H9 (cell line): Measurements from ENCODE around the gene ADAMTS3. TPM values are rescaled to one million over a fixed set of nuclear protein-coding genes. Genes with fewer than 3 reads are reported as not detected.

Source experiments
- DNase-seq: peaks from one replicate; pipeline ENCODE4 v3.0.0-alpha.2; 2017
- H2AFZ ChIP-seq: one replicate; pipeline ENCODE4 v1.6.1; 2013; ENCODE audit warnings: mild to moderate bottlenecking, low read length, control low read depth, moderate library complexity
- H2AK5ac ChIP-seq: 2 replicates; pipeline ENCODE4 v1.6.1; 2013; ENCODE audit warnings: low read length, control low read depth, mixed read lengths; ENCODE audit not compliant: insufficient read length
- H2BK120ac ChIP-seq: one replicate; pipeline ENCODE4 v1.6.1; 2013; ENCODE audit warnings: low read depth, mild to moderate bottlenecking, low read length, control low read depth, inconsistent platforms; ENCODE audit not compliant: poor library complexity, severe bottlenecking
- H2BK12ac ChIP-seq: 2 replicates; pipeline ENCODE4 v1.6.1; 2013; ENCODE audit warnings: low read length, control low read depth, mixed read lengths, low read depth; ENCODE audit not compliant: insufficient read length
- H2BK15ac ChIP-seq: 2 replicates; pipeline ENCODE4 v1.6.1; 2013; ENCODE audit warnings: low read depth, low read length, control low read depth
- H2BK20ac ChIP-seq: one replicate; pipeline ENCODE4 v1.6.1; 2013; ENCODE audit warnings: low read depth, mild to moderate bottlenecking, low read length, control low read depth, inconsistent platforms; ENCODE audit not compliant: poor library complexity, severe bottlenecking
- H2BK5ac ChIP-seq: 2 replicates; pipeline ENCODE4 v1.6.1; 2013; ENCODE audit warnings: low read length, control low read depth, mixed read lengths; ENCODE audit not compliant: insufficient read length
- H3K14ac ChIP-seq: 2 replicates; pipeline ENCODE4 v1.6.1; 2013; ENCODE audit warnings: low read length, control low read depth; ENCODE audit not compliant: insufficient read depth
- H3K18ac ChIP-seq: 2 replicates; pipeline ENCODE4 v1.6.1; 2013; ENCODE audit warnings: low read depth, mild to moderate bottlenecking, mixed read lengths, low read length, control low read depth; ENCODE audit not compliant: insufficient read length
- H3K23ac ChIP-seq: 2 replicates; pipeline ENCODE4 v1.6.1; 2013; ENCODE audit warnings: low read length, control low read depth, mixed read lengths, low read depth; ENCODE audit not compliant: insufficient read length
- H3K23me2 ChIP-seq: 2 replicates; pipeline ENCODE4 v1.6.1; 2013; ENCODE audit warnings: low read depth, mild to moderate bottlenecking, mixed read lengths, low read length, control low read depth; ENCODE audit not compliant: insufficient read length, poor library complexity, severe bottlenecking
- H3K27ac ChIP-seq: 2 replicates; pipeline ENCODE4 v1.5.1; 2013; ENCODE audit warnings: low read length, control low read depth, mixed read lengths, low read depth; ENCODE audit not compliant: insufficient read length
- H3K27me3 ChIP-seq: 2 replicates; pipeline ENCODE4 v1.6.1; 2013; ENCODE audit warnings: low read length, control low read depth, inconsistent platforms; ENCODE audit not compliant: insufficient read depth
- H3K4ac ChIP-seq: 2 replicates; pipeline ENCODE4 v1.6.1; 2013; ENCODE audit warnings: low read depth, mild to moderate bottlenecking, control low read depth, inconsistent platforms, low read length, moderate library complexity
- H3K4me1 ChIP-seq: 2 replicates; pipeline ENCODE4 v1.6.1; 2013; ENCODE audit warnings: low read length, control low read depth, inconsistent platforms; ENCODE audit not compliant: insufficient read depth
- H3K4me2 ChIP-seq: 2 replicates; pipeline ENCODE4 v1.6.1; 2013; ENCODE audit warnings: low read length, control low read depth, mixed read lengths; ENCODE audit not compliant: insufficient read length, insufficient read depth
- H3K56ac ChIP-seq: 2 replicates; pipeline ENCODE4 v1.6.1; 2013; ENCODE audit warnings: low read depth, mild to moderate bottlenecking, mixed read lengths, low read length, control low read depth; ENCODE audit not compliant: insufficient read length
- H3K79me1 ChIP-seq: 2 replicates; pipeline ENCODE4 v1.6.1; 2013; ENCODE audit warnings: low read depth, mild to moderate bottlenecking, moderate library complexity, low read length, control low read depth, inconsistent platforms; ENCODE audit not compliant: insufficient read depth, poor library complexity, severe bottlenecking
- H3K79me2 ChIP-seq: 2 replicates; pipeline ENCODE4 v1.6.1; 2013; ENCODE audit warnings: low read length, control low read depth, inconsistent platforms; ENCODE audit not compliant: insufficient read depth
- H3K9ac ChIP-seq: 2 replicates; pipeline ENCODE4 v1.6.1; 2013; ENCODE audit warnings: low read length, control low read depth, mixed read lengths; ENCODE audit not compliant: insufficient read length; ENCODE audit errors: extremely low read depth
- H3K9me3 ChIP-seq: one replicate; pipeline ENCODE4 v1.6.1; 2013; ENCODE audit warnings: low read depth, low read length, inconsistent platforms; ENCODE audit not compliant: control insufficient read depth
- H3T11ph ChIP-seq: one replicate; pipeline ENCODE4 v1.6.1; 2013; ENCODE audit warnings: mild to moderate bottlenecking, low read length, control low read depth, inconsistent platforms
- H4K20me1 ChIP-seq: one replicate; pipeline ENCODE4 v1.6.1; 2013; ENCODE audit not compliant: control insufficient read depth, insufficient read length, insufficient read depth
- H4K5ac ChIP-seq: 2 replicates; pipeline ENCODE4 v1.6.1; 2013; ENCODE audit warnings: low read depth, mild to moderate bottlenecking, mixed read lengths, low read length, control low read depth; ENCODE audit not compliant: insufficient read length
- H4K8ac ChIP-seq: replicated peaks from 2 replicates; pipeline ENCODE4 v1.6.1; 2013; ENCODE audit warnings: low read length, control low read depth, mixed read lengths, low read depth; ENCODE audit not compliant: insufficient read length
- H4K91ac ChIP-seq: 2 replicates; pipeline ENCODE4 v1.6.1; 2013; ENCODE audit warnings: low read depth, mild to moderate bottlenecking, moderate library complexity, mixed read lengths, low read length, control low read depth; ENCODE audit not compliant: insufficient read length
- H3K27ac Mint-ChIP-seq, 3 experiments: 2 replicates in 2 of 3; 3 replicates in 1 of 3; pipeline ENCODE4 v1.8.0; 2020 to 2021; ENCODE audit warnings: mixed read lengths in 3 of 3, mild to moderate bottlenecking in 1 of 3, moderate library complexity in 1 of 3
- H3K27me3 Mint-ChIP-seq: 2 replicates; pipeline ENCODE4 v1.8.0; 2021; ENCODE audit warnings: low read depth, mild to moderate bottlenecking, moderate library complexity, mixed read lengths
- H3K36me3 Mint-ChIP-seq, 3 experiments: 2 replicates in 2 of 3; 3 replicates in 1 of 3; pipeline ENCODE4 v1.8.0; 2020 to 2021; ENCODE audit warnings: low read depth in 3 of 3, mixed read lengths in 3 of 3; ENCODE audit not compliant: insufficient read depth in 1 of 3
- H3K4me1 Mint-ChIP-seq, 2 experiments: 2 replicates each; pipeline ENCODE4 v1.8.0; 2020; ENCODE audit warnings: mixed read lengths in 2 of 2
- H3K4me3 Mint-ChIP-seq, 2 experiments: 2 replicates in 1 of 2; 3 replicates in 1 of 2; pipeline ENCODE4 v1.8.0; 2020 to 2021; ENCODE audit warnings: mild to moderate bottlenecking in 2 of 2, mixed read lengths in 2 of 2, moderate library complexity in 1 of 2
- H3K9me3 Mint-ChIP-seq, 2 experiments: 2 replicates in 1 of 2; 3 replicates in 1 of 2; pipeline ENCODE4 v1.8.0; 2020; ENCODE audit warnings: mild to moderate bottlenecking in 2 of 2, mixed read lengths in 2 of 2, moderate library complexity in 1 of 2
- WGBS: extraction: QIAGEN DNeasy Blood & Tissue Kit; methylation state at CpG from one replicate; pipeline ENCODE4 v1.1.7; 2013; ENCODE audit warnings: missing lambda C conversion rate, low lambda C conversion rate, mixed read lengths; ENCODE audit not compliant: insufficient read length; ENCODE audit errors: extremely low coverage; 5-methylcytosine and 5-hydroxymethylcytosine counted together
- total RNA-seq: library from RNA; stranded (reverse); gene quantifications from 2 replicates; pipeline ENCODE4 v1.2.1, GENCODE V29; 2021
- TF ChIP-seq, protein P1 (sequence below): fragments of 200-600 bp; sonication (generic); conservative IDR thresholded peaks from 3 replicates; pipeline ENCODE4 v1.8.0; 2021; ENCODE audit warnings: antibody characterized with exemption, mild to moderate bottlenecking

The ADAMTS3 gene
- total RNA-seq, 1 experiment from 2014 or later, result 1.1 TPM

DNA sequence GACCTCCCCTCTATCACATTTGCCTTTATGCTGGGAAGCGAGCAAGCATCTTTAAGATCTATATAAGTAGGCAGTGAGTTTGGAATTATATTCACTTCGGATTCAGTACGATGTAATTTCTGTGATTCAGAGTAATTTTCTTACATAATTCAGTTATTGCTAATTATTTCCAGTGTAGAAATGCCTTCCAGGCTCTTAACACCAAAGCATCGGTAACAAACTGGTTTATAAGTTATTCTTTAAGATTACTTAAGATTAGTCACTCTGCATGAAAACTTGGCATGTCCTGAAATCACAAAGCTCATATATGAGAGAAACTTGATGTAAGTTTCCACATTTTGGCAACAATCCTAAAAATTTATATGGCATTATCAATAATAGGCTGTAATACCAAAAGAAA is 120.8 kb downstream of the ADAMTS3 start:
- DNase-seq, result no peak
- no CpG with 5 or more reads among the region's 4 CpGs for WGBS
- H2BK12ac ChIP-seq, result no peak overlapping the region
- no peak overlapping the region for H3K18ac ChIP-seq
- no peak overlapping the region for H3K23ac ChIP-seq
- H4K5ac ChIP-seq, result no peak overlapping the region
- H2BK15ac ChIP-seq, result no peak overlapping the region
- no peaks in the 10 kb centered on the region for H3K4me1 ChIP-seq
- no peak overlapping the region for H2BK120ac ChIP-seq
- H3K36me3 Mint-ChIP-seq, result no peaks in the 10 kb centered on the region
- no peak overlapping the region for H3T11ph ChIP-seq
- no peak overlapping the region for H3K9ac ChIP-seq
- H3K27me3 Mint-ChIP-seq, result no peaks in the 10 kb centered on the region; the same call in 1 of the 2 replicates
- H2AFZ ChIP-seq, result no peak overlapping the region
- no peak overlapping the region for H3K4ac ChIP-seq
- no peak overlapping the region for H2BK20ac ChIP-seq
- no peak overlapping the region for H3K27ac Mint-ChIP-seq
- no peaks in the 10 kb centered on the region for H4K20me1 ChIP-seq
- H3K4me1 Mint-ChIP-seq, result no peaks in the 10 kb centered on the region
- H2BK5ac ChIP-seq, result no peak overlapping the region
- H3K27me3 ChIP-seq, result no peaks in the 10 kb centered on the region
- no peaks in the 10 kb centered on the region for H3K9me3 ChIP-seq
- H3K79me1 ChIP-seq, result no peaks in the 10 kb centered on the region
- H3K4me2 ChIP-seq, result no peak overlapping the region
- no peaks in the 10 kb centered on the region for H3K23me2 ChIP-seq
- H3K9me3 Mint-ChIP-seq, result no peaks in the 10 kb centered on the region
- no peak overlapping the region for H2AK5ac ChIP-seq
- H3K4me3 Mint-ChIP-seq, result no peak overlapping the region
- no peaks in the 10 kb centered on the region for H3K79me2 ChIP-seq
- H3K56ac ChIP-seq, result no peak overlapping the region
- H3K14ac ChIP-seq, result no peak overlapping the region
- TF ChIP-seq, protein P1, sequence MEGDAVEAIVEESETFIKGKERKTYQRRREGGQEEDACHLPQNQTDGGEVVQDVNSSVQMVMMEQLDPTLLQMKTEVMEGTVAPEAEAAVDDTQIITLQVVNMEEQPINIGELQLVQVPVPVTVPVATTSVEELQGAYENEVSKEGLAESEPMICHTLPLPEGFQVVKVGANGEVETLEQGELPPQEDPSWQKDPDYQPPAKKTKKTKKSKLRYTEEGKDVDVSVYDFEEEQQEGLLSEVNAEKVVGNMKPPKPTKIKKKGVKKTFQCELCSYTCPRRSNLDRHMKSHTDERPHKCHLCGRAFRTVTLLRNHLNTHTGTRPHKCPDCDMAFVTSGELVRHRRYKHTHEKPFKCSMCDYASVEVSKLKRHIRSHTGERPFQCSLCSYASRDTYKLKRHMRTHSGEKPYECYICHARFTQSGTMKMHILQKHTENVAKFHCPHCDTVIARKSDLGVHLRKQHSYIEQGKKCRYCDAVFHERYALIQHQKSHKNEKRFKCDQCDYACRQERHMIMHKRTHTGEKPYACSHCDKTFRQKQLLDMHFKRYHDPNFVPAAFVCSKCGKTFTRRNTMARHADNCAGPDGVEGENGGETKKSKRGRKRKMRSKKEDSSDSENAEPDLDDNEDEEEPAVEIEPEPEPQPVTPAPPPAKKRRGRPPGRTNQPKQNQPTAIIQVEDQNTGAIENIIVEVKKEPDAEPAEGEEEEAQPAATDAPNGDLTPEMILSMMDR, result no peak
- H4K8ac ChIP-seq, result no peak overlapping the region
- H3K27ac ChIP-seq, result no peak overlapping the region
- H4K91ac ChIP-seq, result no peak overlapping the region
